ENCODE measurements around the gene GCK. TPM values are rescaled to one million over a fixed set of nuclear protein-coding genes. Genes with fewer than 3 reads are reported as not detected.

The GCK gene
- total RNA-seq, 1 donor from 2014 or later, result 43.9 TPM

- no peak overlapping the region for H3K27ac Mint-ChIP-seq (ENCODE audit: unreplicated experiment)
- H3K9me3 Mint-ChIP-seq (ENCODE audit: unreplicated experiment), result peaks cover 5% of the 10 kb centered on the region
- no peak for TF ChIP-seq CTCF (IDR thresholded peaks at IDR 0.05; ENCODE audit: partially characterized antibody, unreplicated experiment)
- H3K36me3 Mint-ChIP-seq (ENCODE audit: unreplicated experiment), result peaks cover 9% of the 10 kb centered on the region
- peaks cover 3% of the 10 kb centered on the region for H3K27me3 Mint-ChIP-seq (ENCODE audit: unreplicated experiment)
- no peak for DNase-seq
- peaks cover 10% of the 10 kb centered on the region for H3K4me1 Mint-ChIP-seq (ENCODE audit: low read depth, unreplicated experiment)
- no peak overlapping the region for H3K4me3 Mint-ChIP-seq (ENCODE audit: unreplicated experiment)
Observed at GRCh38 chr7:44187636-44188416, 1.4 kb downstream of the GCK start.

- DNase-seq, result no peak
- Mint-ChIP-seq H3K4me3 (ENCODE audit: unreplicated experiment) (no peak overlapping the region), H3K4me1 (ENCODE audit: low read depth, unreplicated experiment) (peaks cover 10% of the 10 kb centered on the region), H3K9me3 (ENCODE audit: unreplicated experiment) (peaks cover 5% of the 10 kb centered on the region), H3K36me3 (ENCODE audit: unreplicated experiment) (peaks cover 9% of the 10 kb centered on the region), H3K27me3 (ENCODE audit: unreplicated experiment) (peaks cover 3% of the 10 kb centered on the region), H3K27ac (ENCODE audit: unreplicated experiment) (no peak overlapping the region)
- no peak for TF ChIP-seq CTCF (IDR thresholded peaks at IDR 0.05; ENCODE audit: partially characterized antibody, unreplicated experiment)
Observed at GRCh38 chr7:44186736-44187135, 2.5 kb downstream of the GCK start.

- Mint-ChIP-seq H3K36me3 (ENCODE audit: unreplicated experiment) (peaks cover 9% of the 10 kb centered on the region), H3K9me3 (ENCODE audit: unreplicated experiment) (peaks cover 10% of the 10 kb centered on the region), H3K27me3 (ENCODE audit: unreplicated experiment) (peaks cover 6% of the 10 kb centered on the region), H3K27ac (ENCODE audit: unreplicated experiment) (no peak overlapping the region), H3K4me3 (ENCODE audit: unreplicated experiment) (no peak overlapping the region), H3K4me1 (ENCODE audit: low read depth, unreplicated experiment) (peaks cover 10% of the 10 kb centered on the region)
- TF ChIP-seq CTCF (IDR thresholded peaks at IDR 0.05; ENCODE audit: partially characterized antibody, unreplicated experiment), result no peak
- DNase-seq, result no peak
Observed at GRCh38 chr7:44185729-44186128, 3.5 kb downstream of the GCK start.

- H3K27ac Mint-ChIP-seq (ENCODE audit: unreplicated experiment), result peak overlapping the region; percentile 63
- no peak for TF ChIP-seq CTCF (IDR thresholded peaks at IDR 0.05; ENCODE audit: partially characterized antibody, unreplicated experiment)
- no peak for DNase-seq
- peaks cover 10% of the 10 kb centered on the region for H3K4me1 Mint-ChIP-seq (ENCODE audit: low read depth, unreplicated experiment)
- H3K27me3 Mint-ChIP-seq (ENCODE audit: unreplicated experiment), result peaks cover 6% of the 10 kb centered on the region
- peaks cover 9% of the 10 kb centered on the region for H3K36me3 Mint-ChIP-seq (ENCODE audit: unreplicated experiment)
- H3K9me3 Mint-ChIP-seq (ENCODE audit: unreplicated experiment), result peaks cover 10% of the 10 kb centered on the region
- peak overlapping the region; percentile 60 for H3K4me3 Mint-ChIP-seq (ENCODE audit: unreplicated experiment)
Observed at GRCh38 chr7:44184873-44185446, 4.3 kb downstream of the GCK start.

Measured in glutamatergic neuron (in vitro differentiated cells).